PC-9 (cell line): ENCODE measurements around the gene PAK4. TPM values are rescaled to one million over a fixed set of nuclear protein-coding genes. Genes with fewer than 3 reads are reported as not detected.
A peak's percentile ranks its signal among the peaks of the same experiment; 100 is the strongest.

Source experiments
- BruUV-seq: library from RNA; stranded (reverse); fragments of 400-500 nt; replicated peaks from 2 replicates; lab custom pipeline; 2021; lab: Mats Ljungman, UMichigan
- CTCF ChIA-PET: fragments of 300-600 bp; sonication (Branson Sonifier 250); formaldehyde crosslinking; loops from one replicate; lab custom pipeline; 2022; ENCODE audit warnings: antibody characterized with exemption; lab: Charles Lee
- POLR2A ChIA-PET: fragments of 300-600 bp; sonication (Branson Sonifier 250); formaldehyde crosslinking; loops from one replicate; lab custom pipeline; 2022; ENCODE audit warnings: antibody characterized with exemption; ENCODE audit not compliant: unreplicated experiment; lab: Charles Lee
- DNase-seq, 2 experiments: peaks; one replicate each; pipeline versions ENCODE4 v3.0.0 to v3.0.0-alpha.2; 2015 to 2022; ENCODE audit warnings: mixed read lengths in 1 of 2
- H2AFZ ChIP-seq: fragments of 200-600 bp; sonication (generic); 2 replicates; pipeline ENCODE4 v1.8.1; 2017; ENCODE audit warnings: antibody characterized with exemption
- H3F3A ChIP-seq: fragments of 200-600 bp; sonication (generic); 2 replicates; pipeline ENCODE4 v1.8.1; 2017; ENCODE audit warnings: antibody characterized with exemption, mild to moderate bottlenecking, low read depth; ENCODE audit not compliant: insufficient read depth
- H3K27ac ChIP-seq: fragments of 200-600 bp; sonication (generic); 2 replicates; pipeline ENCODE4 v1.6.1; 2016; ENCODE audit warnings: mixed run types
- H3K27me3 ChIP-seq: fragments of 200-600 bp; sonication (generic); 2 replicates; pipeline ENCODE4 v1.6.1; 2016; ENCODE audit warnings: low read depth, mixed run types; ENCODE audit not compliant: insufficient read depth
- H3K36me3 ChIP-seq: fragments of 200-600 bp; sonication (generic); 2 replicates; pipeline ENCODE4 v1.6.1; 2016; ENCODE audit warnings: low read depth, mixed run types
- H3K4me1 ChIP-seq: fragments of 200-600 bp; sonication (generic); replicated peaks from 2 replicates; pipeline ENCODE4 v1.6.1; 2016; ENCODE audit warnings: mixed run types; ENCODE audit not compliant: insufficient read depth
- H3K4me2 ChIP-seq: fragments of 200-600 bp; sonication (generic); 2 replicates; pipeline ENCODE4 v1.6.1; 2017; ENCODE audit warnings: mixed run types
- H3K4me3 ChIP-seq: fragments of 200-600 bp; sonication (generic); 2 replicates; pipeline ENCODE4 v1.6.1; 2016; ENCODE audit warnings: mixed run types
- H3K79me2 ChIP-seq: fragments of 200-600 bp; sonication (generic); 2 replicates; pipeline ENCODE4 v1.6.1; 2017; ENCODE audit warnings: low read depth, mixed run types
- H3K9me2 ChIP-seq: fragments of 200-600 bp; sonication (generic); 2 replicates; pipeline ENCODE4 v1.8.1; 2017; ENCODE audit warnings: mild to moderate bottlenecking; ENCODE audit not compliant: insufficient read depth
- H3K9me3 ChIP-seq: fragments of 200-600 bp; sonication (generic); 2 replicates; pipeline ENCODE4 v1.8.1; 2016; ENCODE audit warnings: low read depth; ENCODE audit not compliant: insufficient read depth
- H4K20me1 ChIP-seq: fragments of 200-600 bp; sonication (generic); 2 replicates; pipeline ENCODE4 v1.8.1; 2017; ENCODE audit not compliant: insufficient read depth
- EZH2 ChIP-seq: fragments of 200-600 bp; sonication (generic); IDR thresholded peaks from 2 replicates; pipeline ENCODE4 v1.8.0; 2017; ENCODE audit warnings: antibody characterized with exemption, low read depth
- intact Hi-C: fragments of 100-400 bp; cut with micrococcal nuclease; formaldehyde crosslinking; loops from one replicate; pipeline ENCODE4 v1.10.0; 2022; ENCODE audit not compliant: unreplicated experiment
- total RNA-seq: library from RNA; stranded (reverse); gene quantifications from 2 replicates; pipeline ENCODE4 v1.2.3, GENCODE V29; 2021
- TF ChIP-seq, protein P1 (sequence below): fragments of 200-600 bp; sonication (generic); conservative IDR thresholded peaks from 2 replicates; pipeline ENCODE4 v1.6.1; 2017; ENCODE audit warnings: mixed run types, antibody characterized with exemption, mild to moderate bottlenecking, moderate library complexity

PAK4 gene
- total RNA-seq, 1 experiment from 2014 or later = 77.8 TPM

DNA sequence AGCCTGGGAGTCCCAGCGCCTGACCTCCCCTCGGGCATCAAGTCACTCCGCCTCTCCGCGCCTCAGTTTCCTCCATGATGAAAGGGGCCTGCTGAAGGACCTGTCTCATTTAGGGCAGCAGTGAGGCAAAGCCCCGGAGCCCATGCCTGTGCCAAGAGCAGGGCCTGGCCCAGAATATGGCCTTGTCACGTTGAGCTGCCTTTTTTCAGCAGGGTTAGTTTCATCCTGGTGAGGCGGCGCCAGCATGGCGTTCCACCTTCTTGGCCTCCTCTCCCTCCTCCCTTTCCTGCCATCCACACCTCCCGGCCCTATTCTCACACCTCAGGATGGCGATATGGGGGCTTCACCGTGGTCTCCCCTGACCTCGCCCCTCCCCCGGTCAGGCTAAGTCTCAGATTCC is 30.2 kb downstream of the PAK4 start:
- no peak overlapping the region for H2AFZ ChIP-seq
- H3K4me3 ChIP-seq = no peak overlapping the region
- CTCF ChIA-PET = no interaction called here
- H3K9me2 ChIP-seq = no peaks in the 10 kb centered on the region
- peak overlapping the region; percentile 74 for H3K4me2 ChIP-seq
- no peaks in the 10 kb centered on the region for H3K27me3 ChIP-seq
- H3K27ac ChIP-seq = no peak overlapping the region
- TF ChIP-seq EZH2 = no peak
- TF ChIP-seq, protein P1, sequence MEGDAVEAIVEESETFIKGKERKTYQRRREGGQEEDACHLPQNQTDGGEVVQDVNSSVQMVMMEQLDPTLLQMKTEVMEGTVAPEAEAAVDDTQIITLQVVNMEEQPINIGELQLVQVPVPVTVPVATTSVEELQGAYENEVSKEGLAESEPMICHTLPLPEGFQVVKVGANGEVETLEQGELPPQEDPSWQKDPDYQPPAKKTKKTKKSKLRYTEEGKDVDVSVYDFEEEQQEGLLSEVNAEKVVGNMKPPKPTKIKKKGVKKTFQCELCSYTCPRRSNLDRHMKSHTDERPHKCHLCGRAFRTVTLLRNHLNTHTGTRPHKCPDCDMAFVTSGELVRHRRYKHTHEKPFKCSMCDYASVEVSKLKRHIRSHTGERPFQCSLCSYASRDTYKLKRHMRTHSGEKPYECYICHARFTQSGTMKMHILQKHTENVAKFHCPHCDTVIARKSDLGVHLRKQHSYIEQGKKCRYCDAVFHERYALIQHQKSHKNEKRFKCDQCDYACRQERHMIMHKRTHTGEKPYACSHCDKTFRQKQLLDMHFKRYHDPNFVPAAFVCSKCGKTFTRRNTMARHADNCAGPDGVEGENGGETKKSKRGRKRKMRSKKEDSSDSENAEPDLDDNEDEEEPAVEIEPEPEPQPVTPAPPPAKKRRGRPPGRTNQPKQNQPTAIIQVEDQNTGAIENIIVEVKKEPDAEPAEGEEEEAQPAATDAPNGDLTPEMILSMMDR = no peak
- intact Hi-C loops = no loop called here
- BruUV-seq = no TSS peak
- peaks cover 35% of the 10 kb centered on the region; the same call in 1 of the 2 replicates for H3F3A ChIP-seq
- no peak for DNase-seq
- no peaks in the 10 kb centered on the region for H3K36me3 ChIP-seq
- POLR2A ChIA-PET = no interaction called here
- peaks cover 86% of the 10 kb centered on the region for H3K79me2 ChIP-seq
- peaks cover 43% of the 10 kb centered on the region for H3K4me1 ChIP-seq
- H3K9me3 ChIP-seq = no peaks in the 10 kb centered on the region
- H4K20me1 ChIP-seq = peaks cover 57% of the 10 kb centered on the region

DNA sequence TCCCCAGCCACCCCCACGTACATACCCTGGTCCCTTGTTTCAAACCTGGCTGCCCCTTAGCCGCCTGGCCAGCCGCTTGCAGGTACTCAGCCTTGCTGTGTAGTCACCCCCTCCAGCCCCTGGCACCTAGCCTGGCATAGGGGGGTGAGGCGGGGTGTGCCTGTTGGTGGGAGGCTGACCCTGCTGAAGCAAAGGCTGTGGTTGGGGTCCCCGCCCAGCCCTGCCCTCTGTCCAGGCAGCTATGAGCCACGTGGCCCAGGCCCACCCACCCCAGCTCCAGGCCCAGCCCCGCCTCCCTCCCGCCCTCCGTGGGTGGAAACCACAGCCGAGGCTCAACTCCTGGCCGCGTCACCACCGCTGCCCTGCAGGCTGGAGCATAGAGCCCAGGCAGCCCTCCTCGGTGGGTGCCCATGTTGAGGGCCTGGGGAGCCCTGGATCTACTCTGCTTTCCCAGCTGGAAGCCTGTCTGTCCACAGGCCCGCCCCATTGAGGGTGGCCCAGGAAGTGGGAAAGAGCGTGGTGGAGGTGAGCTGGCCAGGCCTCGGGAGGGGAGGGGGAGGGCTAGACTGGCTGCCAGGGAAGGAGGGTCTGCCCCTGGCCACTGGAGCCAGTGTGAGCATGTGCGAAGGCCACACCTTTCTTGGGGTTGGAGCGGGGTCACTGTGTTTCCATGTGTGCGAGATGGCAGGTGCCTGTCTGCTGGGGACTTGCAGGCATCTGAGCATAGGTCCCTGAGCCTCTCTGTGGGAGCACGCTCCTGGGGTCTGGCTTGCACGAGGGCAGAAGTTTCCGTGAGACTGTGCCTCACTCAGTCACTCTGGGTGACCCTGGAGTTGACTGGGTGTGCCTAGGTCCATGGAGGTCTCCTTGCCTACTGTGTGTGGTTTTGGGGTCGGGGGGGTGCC is 31.0 kb downstream of the PAK4 start:
- no peak overlapping the region for H2AFZ ChIP-seq
- BruUV-seq = no TSS peak
- no peak overlapping the region for H3K27ac ChIP-seq
- H3K9me3 ChIP-seq = no peaks in the 10 kb centered on the region
- H3K4me3 ChIP-seq = no peak overlapping the region
- intact Hi-C loops = no loop called here
- peak in 1 of 2 experiments; percentile 43 for DNase-seq
- H3K79me2 ChIP-seq = peaks cover 81% of the 10 kb centered on the region
- no peaks in the 10 kb centered on the region for H3K36me3 ChIP-seq
- TF ChIP-seq, protein P1 = no peak
- no peak for TF ChIP-seq EZH2
- H3K9me2 ChIP-seq = no peaks in the 10 kb centered on the region
- H3K27me3 ChIP-seq = no peaks in the 10 kb centered on the region
- peaks cover 43% of the 10 kb centered on the region for H3K4me1 ChIP-seq
- H4K20me1 ChIP-seq = peaks cover 55% of the 10 kb centered on the region
- peaks cover 37% of the 10 kb centered on the region; the same call in 1 of the 2 replicates for H3F3A ChIP-seq
- CTCF ChIA-PET = interaction anchor here (0.7 kb wide), 1 partner anchor 91 kb away, joined by 11 read pairs; no protein-coding TSS in a partner anchor
- POLR2A ChIA-PET = no interaction called here
- H3K4me2 ChIP-seq = no peak overlapping the region

DNA sequence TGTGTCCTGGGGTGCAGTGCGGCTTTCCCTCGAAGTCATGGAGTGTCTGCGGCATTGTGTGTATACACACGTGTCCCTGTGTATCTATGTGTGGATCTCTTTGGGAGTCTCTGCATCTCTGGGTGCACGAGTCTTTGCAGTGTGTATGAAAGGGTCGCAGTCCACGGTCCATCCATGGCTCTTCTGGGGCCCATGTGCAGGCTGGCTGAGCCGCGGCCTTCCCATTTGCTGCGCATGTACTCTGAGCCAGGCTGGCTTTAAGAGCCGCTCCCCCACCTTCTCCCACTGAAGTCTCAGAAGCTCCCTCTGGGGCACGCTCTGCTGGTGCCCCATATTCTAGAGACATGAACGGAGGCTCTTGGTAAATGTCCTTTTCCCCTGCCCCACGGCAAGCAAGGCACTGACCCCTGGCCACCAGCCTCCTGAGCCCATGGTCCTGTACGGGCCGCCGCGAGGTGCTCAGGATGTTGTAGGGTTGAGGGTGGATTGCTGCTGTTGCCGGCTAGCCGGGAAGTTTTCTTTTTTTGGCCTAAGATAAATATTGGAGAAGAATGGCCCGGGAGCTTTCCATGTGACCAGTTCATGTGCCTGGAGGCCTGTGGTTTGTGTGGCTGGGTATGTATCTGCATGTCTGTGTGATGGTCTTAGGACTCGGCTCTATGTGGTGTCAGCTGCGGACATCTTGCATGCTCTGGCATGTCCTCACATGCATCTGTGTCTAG is 31.9 kb downstream of the PAK4 start:
- Histone ChIP-seq H3K9me3 (no peaks in the 10 kb centered on the region), H3K79me2 (peaks cover 73% of the 10 kb centered on the region), H3K4me1 (peaks cover 43% of the 10 kb centered on the region), H2AFZ (no peak overlapping the region), H3K4me3 (no peak overlapping the region), H3K36me3 (no peaks in the 10 kb centered on the region), H3K9me2 (no peaks in the 10 kb centered on the region), H3K4me2 (no peak overlapping the region), H3K27ac (no peak overlapping the region), H4K20me1 (peaks cover 55% of the 10 kb centered on the region), H3F3A (peaks cover 37% of the 10 kb centered on the region; the same call in 1 of the 2 replicates), H3K27me3 (no peaks in the 10 kb centered on the region)
- TF ChIP-seq, protein P1 = no peak
- TF ChIP-seq EZH2 = no peak
- no peak for DNase-seq
- POLR2A ChIA-PET = no interaction called here
- CTCF ChIA-PET = no interaction called here
- no TSS peak for BruUV-seq
- intact Hi-C loops = no loop called here
